Tibial nerve (tissue), 4 donors: ENCODE data around the gene ZKSCAN4. TPM values are rescaled to one million over a fixed set of nuclear protein-coding genes. Genes with fewer than 3 reads are reported as not detected.

ENCODE experiments used
- DNase-seq, 2 donors: peaks; one replicate each; pipeline ENCODE4 v3.0.0-alpha.2; 2019; ENCODE audit warnings: low spot score in 2 of 2
- H3K27ac ChIP-seq, 4 donors: fragments of 200-600 bp; sonication (generic) in 3 of 4; one replicate each; pipeline ENCODE4 v1.5.1; 2017 to 2019; ENCODE audit warnings: mild to moderate bottlenecking in 1 of 4
- H3K27me3 ChIP-seq, 2 donors: fragments of 200-600 bp; sonication (generic) in 1 of 2; one replicate each; pipeline versions ENCODE4 v1.5.1 to v1.6.0; 2017 to 2019
- H3K36me3 ChIP-seq, 3 donors: fragments of 200-600 bp; sonication (generic); one replicate each; pipeline ENCODE4 v1.5.1; 2018 to 2019
- H3K4me1 ChIP-seq, 4 donors: fragments of 200-600 bp; sonication (generic) in 3 of 4; one replicate each; pipeline ENCODE4 v1.5.1; 2017 to 2019
- H3K4me3 ChIP-seq, 4 donors: fragments of 200-600 bp; sonication (generic) in 3 of 4; one replicate each; pipeline ENCODE4 v1.5.1; 2017 to 2019; ENCODE audit warnings: mild to moderate bottlenecking in 1 of 4, moderate library complexity in 1 of 4
- H3K9me3 ChIP-seq, 4 donors: fragments of 200-600 bp; sonication (generic) in 3 of 4; one replicate each; pipeline ENCODE4 v1.5.1; 2017 to 2019
- EP300 ChIP-seq, 2 donors: sonication (generic); formaldehyde crosslinking; IDR thresholded peaks; one replicate each; pipeline ENCODE4 v1.6.1; 2017; ENCODE audit warnings: antibody characterized with exemption in 2 of 2, mild to moderate bottlenecking in 1 of 2
- POLR2A ChIP-seq, 2 donors: fragments of 450-650 bp; IDR thresholded peaks; one replicate each; pipeline ENCODE4 v1.6.1; 2017; ENCODE audit warnings: antibody characterized with exemption in 2 of 2, mild to moderate bottlenecking in 2 of 2, moderate library complexity in 2 of 2
- WGBS, 2 donors: methylation state at CpG; one replicate each; pipeline ENCODE4 v1.1.5; 2018; 5-methylcytosine and 5-hydroxymethylcytosine counted together
- total RNA-seq, 4 donors: library from RNA; depleted of rRNA; stranded (reverse); fragments of >200 nt; gene quantifications; one replicate each; pipeline ENCODE4 v1.1.0, GENCODE V29; 2016
- TF ChIP-seq, protein P1 (sequence below), 5 experiments: fragments of 200-600 bp in 3 of 5; fragments of 450-650 bp in 2 of 5; sonication (generic) in 3 of 5; IDR thresholded peaks; one replicate each; pipeline ENCODE4 v1.5.1; 2016 to 2019; ENCODE audit warnings: antibody characterized with exemption in 5 of 5, mild to moderate bottlenecking in 3 of 5, moderate library complexity in 2 of 5

Gene ZKSCAN4
- total RNA-seq, 4 donors from 2014 or later: 3.5 to 9.2 (median 7.3) TPM

DNA sequence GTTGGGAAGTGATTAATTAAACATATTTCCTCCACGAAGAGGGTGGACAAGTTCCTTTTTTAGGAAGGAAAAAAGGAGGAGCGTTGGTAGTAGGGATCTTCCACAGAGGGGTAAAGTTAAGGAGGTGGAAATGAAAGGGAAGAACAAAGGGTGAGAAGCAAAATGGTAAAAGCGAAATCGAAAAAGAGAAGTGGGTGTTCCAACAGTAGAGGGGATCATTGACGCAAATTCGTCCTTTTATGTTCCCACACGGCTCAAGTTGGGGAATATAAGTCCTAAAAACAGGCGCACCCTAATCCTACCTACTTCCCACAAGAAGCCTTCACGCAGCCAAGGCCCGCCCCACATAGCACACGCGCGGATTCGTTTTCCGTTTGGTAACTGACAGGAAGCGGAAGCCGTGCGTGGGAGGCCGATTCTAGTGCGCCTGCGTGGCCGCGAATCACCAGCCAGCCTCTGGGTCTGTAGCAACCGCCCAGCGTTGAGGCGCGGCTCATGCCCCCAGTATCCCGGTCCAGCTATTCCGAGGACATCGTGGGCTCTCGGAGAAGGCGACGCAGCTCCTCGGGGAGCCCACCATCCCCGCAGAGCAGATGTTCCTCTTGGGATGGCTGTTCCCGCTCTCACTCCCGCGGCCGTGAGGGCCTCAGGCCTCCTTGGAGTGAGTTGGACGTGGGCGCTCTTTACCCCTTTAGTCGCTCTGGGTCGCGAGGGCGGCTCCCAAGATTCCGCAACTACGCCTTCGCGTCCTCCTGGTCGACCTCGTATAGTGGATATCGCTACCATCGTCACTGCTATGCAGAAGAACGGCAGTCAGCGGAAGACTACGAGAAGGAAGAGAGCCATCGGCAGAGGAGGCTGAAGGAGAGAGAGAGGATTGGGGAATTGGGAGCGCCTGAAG is 7.1 kb upstream of the ZKSCAN4 start, which contains the start of gene NKAPL:
TSS of gene NKAPL (plus strand) at position 421 of the 901 bp plus-strand sequence. CDS start at position 496, 75 bp downstream.
- Histone ChIP-seq H3K27me3 (no peaks in the 10 kb centered on the region), H3K36me3 (no peaks in the 10 kb centered on the region), H3K27ac (peak within 1 kb of the TSS in 3 of 4 donors; percentile 26 to 33 (median 31)), H3K4me1 (peaks cover 0 to 9% (median 4%) of the 10 kb centered on the region in 4 donors), H3K4me3 (peak within 1 kb of the TSS; percentile 10 to 57 (median 30)), H3K9me3 (peaks cover 0 to 24% (median 0%) of the 10 kb centered on the region in 4 donors)
- TF ChIP-seq POLR2A (IDR thresholded peaks at IDR 0.05) (no peak), EP300 (IDR thresholded peaks at IDR 0.05) (peak in 1 of 2 donors; percentile 52)
- peak; percentile 33 to 43 for DNase-seq
- 22 to 37% methylated on average over 55 to 57 of the region's 58 CpGs for WGBS, 2 donors

DNA sequence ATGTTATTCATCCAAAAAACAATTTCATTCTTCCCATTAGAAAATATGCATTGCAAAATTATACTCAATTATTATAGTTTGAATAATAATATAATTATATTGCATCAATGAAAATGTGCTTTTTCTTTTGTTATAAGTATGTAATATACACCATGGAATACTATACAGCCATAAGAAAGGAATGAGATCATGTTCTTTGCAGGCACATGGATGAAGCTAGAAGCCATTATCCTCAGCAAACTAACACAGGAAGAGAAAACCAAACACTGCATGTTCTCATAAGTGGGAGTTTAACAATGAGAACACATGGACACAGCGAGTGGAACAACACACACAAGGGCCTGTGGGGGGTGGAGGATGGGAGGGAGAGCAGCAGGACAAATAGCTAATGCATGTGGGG is 5.0 kb upstream of the ZKSCAN4 start:
- no peak for TF ChIP-seq EP300 (IDR thresholded peaks at IDR 0.05)
- TF ChIP-seq, protein P1, sequence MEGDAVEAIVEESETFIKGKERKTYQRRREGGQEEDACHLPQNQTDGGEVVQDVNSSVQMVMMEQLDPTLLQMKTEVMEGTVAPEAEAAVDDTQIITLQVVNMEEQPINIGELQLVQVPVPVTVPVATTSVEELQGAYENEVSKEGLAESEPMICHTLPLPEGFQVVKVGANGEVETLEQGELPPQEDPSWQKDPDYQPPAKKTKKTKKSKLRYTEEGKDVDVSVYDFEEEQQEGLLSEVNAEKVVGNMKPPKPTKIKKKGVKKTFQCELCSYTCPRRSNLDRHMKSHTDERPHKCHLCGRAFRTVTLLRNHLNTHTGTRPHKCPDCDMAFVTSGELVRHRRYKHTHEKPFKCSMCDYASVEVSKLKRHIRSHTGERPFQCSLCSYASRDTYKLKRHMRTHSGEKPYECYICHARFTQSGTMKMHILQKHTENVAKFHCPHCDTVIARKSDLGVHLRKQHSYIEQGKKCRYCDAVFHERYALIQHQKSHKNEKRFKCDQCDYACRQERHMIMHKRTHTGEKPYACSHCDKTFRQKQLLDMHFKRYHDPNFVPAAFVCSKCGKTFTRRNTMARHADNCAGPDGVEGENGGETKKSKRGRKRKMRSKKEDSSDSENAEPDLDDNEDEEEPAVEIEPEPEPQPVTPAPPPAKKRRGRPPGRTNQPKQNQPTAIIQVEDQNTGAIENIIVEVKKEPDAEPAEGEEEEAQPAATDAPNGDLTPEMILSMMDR (IDR thresholded peaks at IDR 0.05): no peak
- no peak for TF ChIP-seq POLR2A (IDR thresholded peaks at IDR 0.05)
- no peaks in the 10 kb centered on the region for H3K27me3 ChIP-seq
- no peak for DNase-seq
- peaks cover 0 to 16% (median 7%) of the 10 kb centered on the region in 4 donors for H3K4me1 ChIP-seq
- H3K27ac ChIP-seq: no peak overlapping the region
- no peaks in the 10 kb centered on the region for H3K36me3 ChIP-seq
- 0% methylated on average over 1 of the region's 1 CpG for WGBS, 2 donors
- peaks cover 0 to 24% (median 0%) of the 10 kb centered on the region in 4 donors for H3K9me3 ChIP-seq
- H3K4me3 ChIP-seq: no peak overlapping the region

DNA sequence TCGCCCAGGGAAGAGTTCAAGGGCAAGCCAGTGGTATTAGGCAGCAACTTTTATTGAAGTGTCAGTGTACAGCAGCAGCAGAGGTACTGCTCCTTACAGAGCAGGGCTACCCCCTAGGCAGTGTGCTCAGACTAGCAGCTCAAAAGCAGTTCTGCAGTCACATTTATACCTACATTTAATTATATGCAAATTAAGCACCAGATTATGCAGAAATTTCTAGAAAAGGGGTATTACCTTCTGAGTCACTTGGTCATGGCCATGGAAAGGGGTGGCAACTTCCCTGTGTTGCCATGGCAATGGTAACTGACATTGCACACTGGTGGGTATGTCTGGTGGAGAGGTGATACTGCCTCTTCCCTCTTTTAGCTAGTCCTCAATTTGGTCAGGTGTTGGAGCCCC is 2.1 kb upstream of the ZKSCAN4 start:
- Histone ChIP-seq H3K27ac (no peak overlapping the region), H3K4me3 (no peak overlapping the region), H3K27me3 (no peaks in the 10 kb centered on the region), H3K9me3 (peaks cover 0 to 2% (median 0%) of the 10 kb centered on the region in 4 donors), H3K36me3 (peaks cover 0 to 3% (median 0%) of the 10 kb centered on the region in 3 donors), H3K4me1 (peaks cover 3 to 28% (median 13%) of the 10 kb centered on the region in 4 donors)
- TF ChIP-seq, protein P1 (IDR thresholded peaks at IDR 0.05): no peak
- no peak for TF ChIP-seq POLR2A (IDR thresholded peaks at IDR 0.05)
- no peak for TF ChIP-seq EP300 (IDR thresholded peaks at IDR 0.05)
- 73% methylated on average over 1 of the region's 1 CpG for WGBS, 2 donors
- no peak for DNase-seq

DNA sequence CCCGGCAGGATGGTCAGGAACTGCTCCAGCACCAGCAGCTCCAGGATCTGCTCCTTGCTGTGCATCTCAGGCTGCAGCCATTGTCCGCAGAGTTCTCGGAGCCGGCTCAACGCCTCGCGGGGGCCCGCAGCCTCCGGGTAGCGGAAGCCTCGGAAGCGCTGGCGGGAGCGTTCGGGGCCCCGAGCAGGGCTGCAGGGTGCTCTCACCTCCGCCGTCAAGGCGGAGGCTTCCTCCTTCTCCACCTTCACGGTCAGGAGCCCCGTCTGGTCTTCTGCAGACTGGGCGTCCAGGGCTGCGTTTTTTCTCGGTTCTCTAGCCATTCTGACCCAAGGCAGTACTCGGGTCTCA is 434 bp downstream of the ZKSCAN4 start:
- H3K4me1 ChIP-seq: peaks cover 3 to 26% (median 11%) of the 10 kb centered on the region in 4 donors
- peak overlapping the region in 2 of 4 donors; percentile 4 to 64 for H3K27ac ChIP-seq
- 0% methylated on average over 12 to 16 of the region's 25 CpGs for WGBS, 2 donors
- peaks cover 0 to 27% (median 0%) of the 10 kb centered on the region in 3 donors for H3K36me3 ChIP-seq
- TF ChIP-seq EP300 (IDR thresholded peaks at IDR 0.05) (no peak), POLR2A (IDR thresholded peaks at IDR 0.05) (no peak)
- TF ChIP-seq, protein P1 (IDR thresholded peaks at IDR 0.05): no peak
- H3K4me3 ChIP-seq: peak overlapping the region; percentile 60 to 86 (median 72)
- H3K9me3 ChIP-seq: no peaks in the 10 kb centered on the region
- H3K27me3 ChIP-seq: no peaks in the 10 kb centered on the region
- no peak for DNase-seq

DNA sequence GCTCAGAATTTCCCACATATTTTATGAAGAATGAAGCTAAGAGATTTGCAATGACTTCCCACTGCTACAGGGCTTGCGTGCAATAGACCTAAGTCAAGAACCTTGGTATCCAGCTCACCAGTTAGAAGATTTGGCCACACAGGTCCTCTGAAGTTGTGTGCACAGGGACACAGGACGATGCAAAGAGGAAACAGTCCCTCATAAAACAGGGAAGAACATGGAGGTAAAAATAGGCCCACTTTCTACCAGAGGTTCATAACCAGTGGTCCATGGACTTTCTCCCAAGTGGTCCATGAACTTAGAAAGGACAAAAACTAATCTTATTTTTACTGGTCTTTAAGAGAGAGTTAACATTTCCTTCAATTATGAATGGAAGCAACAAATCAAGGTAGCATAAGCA is 1.3 kb downstream of the ZKSCAN4 start:
- Histone ChIP-seq H3K9me3 (no peaks in the 10 kb centered on the region), H3K4me3 (peak overlapping the region in 3 of 4 donors; percentile 60 to 86 (median 79)), H3K36me3 (peaks cover 0 to 36% (median 0%) of the 10 kb centered on the region in 3 donors), H3K27me3 (no peaks in the 10 kb centered on the region), H3K27ac (no peak overlapping the region), H3K4me1 (peaks cover 3 to 26% (median 11%) of the 10 kb centered on the region in 4 donors)
- TF ChIP-seq, protein P1 (IDR thresholded peaks at IDR 0.05): no peak
- TF ChIP-seq POLR2A (IDR thresholded peaks at IDR 0.05): no peak
- TF ChIP-seq EP300 (IDR thresholded peaks at IDR 0.05): no peak
- DNase-seq: no peak
- WGBS, 2 donors: 73 to 82% methylated on average over 2 of the region's 2 CpGs
